Cardiac muscle cell (in vitro differentiated cells and primary cell): ENCODE results near the gene TCERG1L. TPM values are rescaled to one million over a fixed set of nuclear protein-coding genes. Genes with fewer than 3 reads are reported as not detected.

Experiments
- DNase-seq, 2 donors: peaks; one replicate each; pipeline versions ENCODE4 v3.0.0 to v3.0.0-alpha.2; 2010 to 2017; ENCODE audit warnings: low read depth in 1 of 2, low spot score in 1 of 2
- H3K27ac ChIP-seq: fragments of 200-600 bp; sonication (generic); 2 replicates; pipeline ENCODE4 v1.5.1; 2016
- H3K27me3 ChIP-seq: fragments of 200-600 bp; sonication (generic); 2 replicates; pipeline ENCODE4 v1.6.0; 2016; ENCODE audit warnings: control low read depth
- H3K36me3 ChIP-seq: fragments of 200-600 bp; sonication (generic); 2 replicates; pipeline ENCODE4 v1.5.1; 2016; ENCODE audit warnings: control low read depth
- H3K4me1 ChIP-seq: fragments of 200-600 bp; sonication (generic); 2 replicates; pipeline ENCODE4 v1.8.1; 2017; ENCODE audit warnings: low read depth, mild to moderate bottlenecking, mixed run types
- H3K4me3 ChIP-seq: fragments of 200-600 bp; sonication (generic); 2 replicates; pipeline ENCODE4 v1.5.1; 2016; ENCODE audit warnings: mild to moderate bottlenecking
- H3K9me3 ChIP-seq: fragments of 200-600 bp; sonication (generic); 2 replicates; pipeline ENCODE4 v1.5.1; 2017; ENCODE audit warnings: low read depth, mild to moderate bottlenecking, control low read depth
- CTCF ChIP-seq: IDR thresholded peaks from 2 replicates; pipeline ENCODE4 v1.5.1; 2012; ENCODE audit warnings: low read depth, mild to moderate bottlenecking, low read length
- polyA plus RNA-seq: library from polyadenylated mRNA; unstranded; fragments of >200 nt; fragmentation: Nextera tagmentation; extraction: Ambion mirVana; gene quantifications from 2 replicates; pipeline ENCODE4 v1.2.1, GENCODE V29; 2016
- total RNA-seq: library from RNA; depleted of rRNA; stranded (reverse); fragments of >200 nt; gene quantifications from 2 replicates; pipeline ENCODE4 v1.2.3, GENCODE V29; 2016

The TCERG1L gene
- total and polyA plus RNA-seq, 2 experiments from 2014 or later: 0.12 to 1.9 TPM

GRCh38 chr10:131074682-131075081, 236.8 kb downstream of the TCERG1L start:
- H3K9me3 ChIP-seq: no peaks in the 10 kb centered on the region
- H3K36me3 ChIP-seq: no peaks in the 10 kb centered on the region
- H3K4me3 ChIP-seq: no peak overlapping the region
- H3K4me1 ChIP-seq: no peaks in the 10 kb centered on the region
- H3K27me3 ChIP-seq: no peaks in the 10 kb centered on the region
- no peak overlapping the region for H3K27ac ChIP-seq
- TF ChIP-seq CTCF: no peak
- no peak for DNase-seq

- no peaks in the 10 kb centered on the region for H3K4me1 ChIP-seq
- H3K36me3 ChIP-seq: no peaks in the 10 kb centered on the region
- no peak for TF ChIP-seq CTCF
- H3K9me3 ChIP-seq: no peaks in the 10 kb centered on the region
- no peaks in the 10 kb centered on the region for H3K27me3 ChIP-seq
- no peak overlapping the region for H3K27ac ChIP-seq
- H3K4me3 ChIP-seq: no peak overlapping the region
- DNase-seq: no peak
Measured at GRCh38 chr10:131073469-131074035, 238.0 kb downstream of the TCERG1L start.

GRCh38 chr10:131072651-131073468, 238.7 kb downstream of the TCERG1L start:
- Histone ChIP-seq H3K4me3 (no peak overlapping the region), H3K4me1 (no peaks in the 10 kb centered on the region), H3K36me3 (no peaks in the 10 kb centered on the region), H3K27ac (no peak overlapping the region), H3K27me3 (no peaks in the 10 kb centered on the region), H3K9me3 (no peaks in the 10 kb centered on the region)
- no peak for TF ChIP-seq CTCF
- no peak for DNase-seq

GRCh38 chr10:131071721-131072120, 239.8 kb downstream of the TCERG1L start:
- Histone ChIP-seq H3K27ac (no peak overlapping the region), H3K27me3 (no peaks in the 10 kb centered on the region), H3K9me3 (no peaks in the 10 kb centered on the region), H3K4me1 (no peaks in the 10 kb centered on the region), H3K36me3 (no peaks in the 10 kb centered on the region), H3K4me3 (no peak overlapping the region)
- DNase-seq: no peak
- TF ChIP-seq CTCF: no peak

GRCh38 chr10:131070856-131071255, 240.7 kb downstream of the TCERG1L start:
- no peak overlapping the region for H3K27ac ChIP-seq
- DNase-seq: no peak
- no peak for TF ChIP-seq CTCF

More at GRCh38 chr10:131070856-131071255, 240.7 kb downstream of the TCERG1L start:
- Histone ChIP-seq H3K27me3 (no peaks in the 10 kb centered on the region), H3K9me3 (no peaks in the 10 kb centered on the region), H3K36me3 (no peaks in the 10 kb centered on the region), H3K4me1 (no peaks in the 10 kb centered on the region), H3K4me3 (no peak overlapping the region)
